Peyer's patch (tissue), 4 donors: ENCODE results near the gene SSR4.

Experiments
- CTCF ChIP-seq, 6 experiments: fragments of 450-650 bp in 4 of 6; fragments of 200-600 bp in 2 of 6; sonication (generic) in 1 of 6; IDR thresholded peaks; one replicate each; pipeline ENCODE4 v1.5.1; 2017 to 2019; ENCODE audit warnings: antibody characterized with exemption in 6 of 6, mild to moderate bottlenecking in 3 of 6, moderate library complexity in 1 of 6
- POLR2A ChIP-seq, 2 donors: fragments of 450-650 bp; IDR thresholded peaks; one replicate each; pipeline ENCODE4 v1.5.1; 2017; ENCODE audit warnings: antibody characterized with exemption in 2 of 2, mild to moderate bottlenecking in 2 of 2, moderate library complexity in 2 of 2

DNA sequence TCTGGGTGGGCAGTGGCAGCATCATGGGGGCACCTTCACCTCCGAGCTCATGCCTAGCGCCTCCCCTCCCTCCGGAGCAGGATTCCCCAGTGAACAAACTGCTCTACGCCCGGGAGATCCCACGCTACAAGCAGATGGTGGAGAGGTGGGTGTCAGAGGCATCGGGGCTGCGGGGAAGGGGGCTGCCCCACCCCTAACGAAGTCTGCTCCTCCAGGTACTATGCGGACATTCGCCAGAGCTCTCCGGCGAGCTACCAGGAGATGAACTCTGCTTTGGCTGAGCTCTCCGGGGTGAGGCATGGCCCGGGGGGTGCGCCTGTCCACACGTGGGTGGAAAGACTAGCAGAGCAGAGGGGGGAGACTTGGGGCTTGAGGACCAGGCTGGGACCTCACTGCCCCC is 16.3 kb upstream of the SSR4 start:
- TF ChIP-seq CTCF (IDR thresholded peaks at IDR 0.05) (no peak), POLR2A (IDR thresholded peaks at IDR 0.05) (no peak)
